IPS DF 6.9 (cell line): ENCODE measurements around the gene SMG5.
"Not testable (repeated sequence)": the region's sequence is repeated elsewhere in the genome, so short reads cannot be mapped to it uniquely, and the experiment has no call there.

Source experiments
- DNase-seq: peaks from one replicate; pipeline ENCODE4 v3.0.0-alpha.2; 2013; ENCODE audit warnings: low read depth, low spot score
- H3K27ac ChIP-seq: one replicate; pipeline ENCODE4 v1.5.1; 2013; ENCODE audit warnings: low read length, control low read depth
- H3K27me3 ChIP-seq: 2 replicates; pipeline ENCODE4 v1.6.1; 2013; ENCODE audit warnings: mild to moderate bottlenecking, low read length; ENCODE audit not compliant: control insufficient read depth, insufficient read depth
- H3K36me3 ChIP-seq: 2 replicates; pipeline ENCODE4 v1.6.1; 2013; ENCODE audit warnings: low read length; ENCODE audit not compliant: control insufficient read depth, insufficient read depth
- H3K4me1 ChIP-seq: 2 replicates; pipeline ENCODE4 v1.6.1; 2013; ENCODE audit warnings: low read length; ENCODE audit not compliant: control insufficient read depth, insufficient read depth
- H3K4me3 ChIP-seq: 2 replicates; pipeline ENCODE4 v1.5.1; 2013; ENCODE audit warnings: mild to moderate bottlenecking, low read length
- H3K9me3 ChIP-seq: 2 replicates; pipeline ENCODE4 v1.6.1; 2013; ENCODE audit warnings: low read length, inconsistent platforms; ENCODE audit not compliant: control insufficient read depth, insufficient read depth
- WGBS: extraction: QIAGEN DNeasy Blood & Tissue Kit; methylation state at CpG from one replicate; pipeline ENCODE4 v1.1.7; 2013; ENCODE audit warnings: mixed read lengths, missing lambda C conversion rate; ENCODE audit not compliant: insufficient read length, insufficient coverage; 5-methylcytosine and 5-hydroxymethylcytosine counted together

The SMG5 gene

GRCh38 chr1:156216361-156217086 lies 66.1 kb downstream of the SMG5 start:
- H3K36me3 ChIP-seq, H3K27me3 ChIP-seq, H3K9me3 ChIP-seq, DNase-seq, H3K4me3 ChIP-seq, H3K27ac ChIP-seq, H3K4me1 ChIP-seq: not testable (repeated sequence)
- no CpG with 5 or more reads among the region's 55 CpGs for WGBS

- H3K4me3 ChIP-seq: no peak overlapping the region
- peaks cover 4% of the 10 kb centered on the region for H3K36me3 ChIP-seq
- H3K27ac ChIP-seq: no peak overlapping the region
- H3K9me3 ChIP-seq: no peaks in the 10 kb centered on the region
- no CpG with 5 or more reads among the region's 16 CpGs for WGBS
- no peaks in the 10 kb centered on the region for H3K27me3 ChIP-seq
- DNase-seq: no peak
- H3K4me1 ChIP-seq: no peaks in the 10 kb centered on the region
These were observed 68.4 kb downstream of the SMG5 start for GRCh38 chr1:156214024-156214748.

GRCh38 chr1:156213644-156213966 lies 69.0 kb downstream of the SMG5 start:
- H3K4me3 ChIP-seq: peak overlapping the region; percentile 62; the same call in 1 of the 2 replicates
- no CpG with 5 or more reads among the region's 11 CpGs for WGBS
- H3K27me3 ChIP-seq: no peaks in the 10 kb centered on the region
- no peak for DNase-seq
- H3K27ac ChIP-seq: no peak overlapping the region
- H3K4me1 ChIP-seq: no peaks in the 10 kb centered on the region
- peaks cover 4% of the 10 kb centered on the region for H3K36me3 ChIP-seq
- H3K9me3 ChIP-seq: no peaks in the 10 kb centered on the region

- no CpG with 5 or more reads among the region's 61 CpGs for WGBS
- DNase-seq: peak; percentile 87
- Histone ChIP-seq H3K4me1 (no peaks in the 10 kb centered on the region), H3K4me3 (peak within 1 kb of the TSS; percentile 62; the same call in 1 of the 2 replicates), H3K9me3 (no peaks in the 10 kb centered on the region), H3K36me3 (peaks cover 4% of the 10 kb centered on the region), H3K27me3 (no peaks in the 10 kb centered on the region), H3K27ac (no peak within 1 kb of the TSS)
These were observed 69.6 kb downstream of the SMG5 start, which contains the start of gene PMF1 for GRCh38 chr1:156212833-156213643. Gene PMF1 (plus strand): TSS chr1:156213007. CDS start chr1:156213016, 9 bp downstream.

DNA sequence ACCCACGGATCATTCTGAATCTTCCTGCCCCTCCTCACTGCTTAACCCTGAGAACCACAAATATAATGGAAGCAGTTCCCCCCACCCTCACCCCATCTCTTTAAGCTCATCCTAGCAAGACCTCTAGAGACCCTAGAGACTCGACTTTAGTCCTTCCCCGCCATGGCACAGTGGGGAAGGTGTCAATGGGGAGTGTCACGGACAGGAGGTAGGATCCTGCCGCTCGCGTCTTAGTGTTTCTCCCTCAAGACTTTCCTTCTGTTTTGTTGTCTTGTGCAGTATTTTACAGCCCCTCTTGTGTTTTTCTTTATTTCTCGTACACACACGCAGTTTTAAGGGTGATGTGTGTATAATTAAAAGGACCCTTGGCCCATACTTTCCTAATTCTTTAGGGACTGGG lies 70.5 kb downstream of the SMG5 start:
- Histone ChIP-seq H3K27me3 (no peaks in the 10 kb centered on the region), H3K4me3 (no peak overlapping the region), H3K36me3 (peaks cover 6% of the 10 kb centered on the region), H3K27ac (no peak overlapping the region), H3K4me1 (no peaks in the 10 kb centered on the region; the same call in 1 of the 2 replicates), H3K9me3 (no peaks in the 10 kb centered on the region)
- WGBS: no CpG with 5 or more reads among the region's 9 CpGs
- DNase-seq: no peak

GRCh38 chr1:156211243-156211642 lies 71.4 kb downstream of the SMG5 start:
- Histone ChIP-seq H3K36me3 (peaks cover 6% of the 10 kb centered on the region), H3K4me3 (no peak overlapping the region), H3K9me3 (no peaks in the 10 kb centered on the region), H3K4me1 (no peaks in the 10 kb centered on the region; the same call in 1 of the 2 replicates), H3K27ac (no peak overlapping the region), H3K27me3 (no peaks in the 10 kb centered on the region)
- WGBS: no CpG with 5 or more reads among the region's 3 CpGs
- no peak for DNase-seq

- no peak for DNase-seq
- no peak overlapping the region for H3K4me3 ChIP-seq
- H3K9me3 ChIP-seq: no peaks in the 10 kb centered on the region
- no CpG with 5 or more reads among the region's 3 CpGs for WGBS
- H3K27ac ChIP-seq: no peak overlapping the region
- H3K27me3 ChIP-seq: no peaks in the 10 kb centered on the region
- no peaks in the 10 kb centered on the region; the same call in 1 of the 2 replicates for H3K4me1 ChIP-seq
- H3K36me3 ChIP-seq: peaks cover 6% of the 10 kb centered on the region; the same call in 1 of the 2 replicates
These were observed 77.9 kb downstream of the SMG5 start for GRCh38 chr1:156204686-156205085.

GRCh38 chr1:156203331-156203730 lies 79.3 kb downstream of the SMG5 start:
- H3K36me3 ChIP-seq: peaks cover 6% of the 10 kb centered on the region; the same call in 1 of the 2 replicates
- no peak for DNase-seq

DNA sequence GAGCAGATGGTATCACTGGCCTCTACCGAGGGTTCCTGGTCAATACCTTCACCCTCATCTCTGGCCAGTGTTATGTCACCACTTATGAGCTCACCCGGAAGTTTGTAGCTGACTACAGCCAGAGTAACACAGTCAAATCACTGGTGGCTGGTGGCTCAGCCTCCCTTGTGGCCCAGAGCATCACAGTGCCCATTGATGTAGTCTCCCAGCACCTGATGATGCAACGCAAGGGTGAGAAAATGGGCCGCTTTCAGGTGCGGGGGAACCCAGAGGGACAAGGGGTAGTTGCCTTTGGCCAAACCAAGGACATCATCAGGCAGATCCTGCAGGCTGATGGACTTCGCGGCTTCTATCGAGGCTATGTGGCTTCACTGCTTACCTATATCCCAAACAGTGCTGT lies 82.6 kb downstream of the SMG5 start:
- H3K9me3 ChIP-seq: no peaks in the 10 kb centered on the region
- no peaks in the 10 kb centered on the region for H3K27me3 ChIP-seq
- WGBS: no CpG with 5 or more reads among the region's 8 CpGs
- H3K4me1 ChIP-seq: no peaks in the 10 kb centered on the region
- 0 out of 2 replicates have a peak, but pooled peaks cover 4% of the 10 kb centered on the region for H3K36me3 ChIP-seq
- H3K4me3 ChIP-seq: no peak overlapping the region
- no peak for DNase-seq
- H3K27ac ChIP-seq: no peak overlapping the region

More at GRCh38 chr1:156203331-156203730, 79.3 kb downstream of the SMG5 start:
- no peak overlapping the region for H3K4me3 ChIP-seq
- no peaks in the 10 kb centered on the region; the same call in 1 of the 2 replicates for H3K4me1 ChIP-seq
- no peaks in the 10 kb centered on the region for H3K27me3 ChIP-seq
- H3K27ac ChIP-seq: no peak overlapping the region
- H3K9me3 ChIP-seq: no peaks in the 10 kb centered on the region
